Panc1 (cell line): Measurements from ENCODE around the gene HLA-DPB1. TPM values are rescaled to one million over a fixed set of nuclear protein-coding genes. Genes with fewer than 3 reads are reported as not detected.

Experiments used
- ATAC-seq: fragments of 200-7000 bp; cut with Tn5 transposase; 2 replicates; pipeline ENCODE4 v1.9.1; 2020; ENCODE audit warnings: mild to moderate bottlenecking, moderate library complexity
- BruUV-seq: library from RNA; stranded (reverse); fragments of 400-500 nt; replicated peaks from 2 replicates; lab custom pipeline; 2021; lab: Mats Ljungman, UMichigan
- CTCF ChIA-PET: fragments of 300-600 bp; sonication (Branson Sonifier 250); formaldehyde crosslinking; loops from one replicate; lab custom pipeline; 2022; ENCODE audit warnings: antibody characterized with exemption; lab: Charles Lee
- POLR2A ChIA-PET: fragments of 300-600 bp; sonication (Branson Sonifier 250); formaldehyde crosslinking; loops from one replicate; lab custom pipeline; 2022; ENCODE audit warnings: antibody characterized with exemption; lab: Charles Lee
- DNase-seq: peaks from one replicate; pipeline ENCODE4 v3.0.0-alpha.2; 2010; ENCODE audit warnings: low read depth, low spot score
- H3K27ac ChIP-seq: 2 replicates; pipeline ENCODE4 v1.5.1; 2011; ENCODE audit warnings: mild to moderate bottlenecking, low read length, inconsistent platforms
- H3K27me3 ChIP-seq: fragments of 200-500 bp; sonication (Bioruptor generic); 2 replicates; pipeline ENCODE4 v1.6.0; 2014; ENCODE audit warnings: low read length, inconsistent platforms; ENCODE audit not compliant: control insufficient read depth, insufficient read depth
- H3K36me3 ChIP-seq: fragments of 200-500 bp; sonication (Bioruptor generic); 2 replicates; pipeline ENCODE4 v1.5.1; 2014; ENCODE audit warnings: inconsistent platforms, mild to moderate bottlenecking, low read length, moderate library complexity; ENCODE audit not compliant: control insufficient read depth, insufficient read depth
- H3K4me1 ChIP-seq: 2 replicates; pipeline ENCODE4 v1.5.1; 2011; ENCODE audit warnings: inconsistent platforms, mild to moderate bottlenecking, low read length, moderate library complexity; ENCODE audit not compliant: control insufficient read depth, insufficient read depth
- H3K4me3 ChIP-seq, 2 experiments: 2 replicates each; pipeline ENCODE4 v1.5.1; 2011 to 2012; ENCODE audit warnings: low read depth in 2 of 2, low read length in 2 of 2, mild to moderate bottlenecking in 2 of 2, inconsistent platforms in 1 of 2, moderate library complexity in 1 of 2
- H3K9me3 ChIP-seq: fragments of 200-500 bp; sonication (Bioruptor generic); 2 replicates; pipeline ENCODE4 v1.5.1; 2014; ENCODE audit warnings: low read depth, mild to moderate bottlenecking, inconsistent platforms, low read length, moderate library complexity; ENCODE audit not compliant: control insufficient read depth, insufficient read depth
- CTCF ChIP-seq: fragments of 450-650 bp; IDR thresholded peaks from 2 replicates; pipeline ENCODE4 v1.5.1; 2017; ENCODE audit warnings: mild to moderate bottlenecking
- POLR2AphosphoS5 ChIP-seq: IDR thresholded peaks from 2 replicates; pipeline ENCODE4 v1.6.1; 2012; ENCODE audit warnings: mild to moderate bottlenecking, low read depth, low read length, moderate library complexity
- REST ChIP-seq, 2 experiments: IDR thresholded peaks; 2 replicates each; pipeline ENCODE4 v1.6.1; 2011 to 2012; ENCODE audit warnings: low read depth in 2 of 2, control low read depth in 1 of 2, low read length in 1 of 2, mild to moderate bottlenecking in 1 of 2, moderate library complexity in 1 of 2; ENCODE audit not compliant: insufficient read depth in 1 of 2
- SIN3A ChIP-seq: IDR thresholded peaks from 2 replicates; pipeline ENCODE4 v1.6.1; 2012; ENCODE audit warnings: low read depth, mild to moderate bottlenecking, low read length, moderate library complexity, borderline replicate concordance; ENCODE audit not compliant: insufficient read depth
- TCF7L2 ChIP-seq: IDR thresholded peaks from 2 replicates; pipeline ENCODE4 v1.6.1; 2011; ENCODE audit warnings: mild to moderate bottlenecking, low read depth, low read length, inconsistent platforms
- in situ Hi-C: cut with HindIII; loops from 2 replicates; pipeline ENCODE4 v1.10.0; 2016; ENCODE audit warnings: low sequenced_read_pairs, low pct_unique_long_range_greater_than_20kb
- intact Hi-C: fragments of 100-400 bp; cut with micrococcal nuclease; formaldehyde crosslinking; loops from one replicate; pipeline ENCODE4 v1.10.0; 2022; ENCODE audit not compliant: unreplicated experiment
- total RNA-seq: library from RNA; stranded (reverse); gene quantifications from one replicate; pipeline ENCODE4 v1.2.1, GENCODE V29; 2021; ENCODE audit not compliant: unreplicated experiment

The HLA-DPB1 gene
- total RNA-seq, 1 experiment from 2014 or later = 0.64 TPM

DNA sequence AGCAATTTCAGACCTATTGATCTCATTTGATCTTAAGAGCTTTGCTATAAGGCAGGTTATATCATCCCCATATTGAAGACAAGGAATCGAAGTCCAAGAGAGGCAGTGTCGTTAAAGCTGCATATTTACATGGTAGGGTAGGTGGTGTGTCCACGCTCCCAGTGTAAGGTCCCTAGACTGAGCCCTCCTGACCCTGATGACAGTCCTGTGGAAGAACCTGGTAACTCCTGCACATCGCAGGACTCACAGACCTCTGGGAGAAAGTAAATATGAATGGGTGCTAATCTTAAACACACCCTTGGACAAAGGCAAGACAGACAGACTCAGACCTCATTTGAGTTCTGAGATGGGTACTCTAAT lies 602 bp upstream of the HLA-DPB1 start:
- H3K9me3 ChIP-seq = no peaks in the 10 kb centered on the region
- no TSS peak for BruUV-seq
- no peak overlapping the region for H3K27ac ChIP-seq
- no peaks in the 10 kb centered on the region for H3K4me1 ChIP-seq
- DNase-seq (no peak), ATAC-seq (no peak)
- no peaks in the 10 kb centered on the region for H3K36me3 ChIP-seq
- no peak overlapping the region for H3K4me3 ChIP-seq
- intact Hi-C loops (no loop called here), in situ Hi-C loops (no loop called here)
- TF ChIP-seq TCF7L2 (no peak), SIN3A (no peak), REST (IDR thresholded peaks at IDR 0.05; ENCODE audit: insufficient read depth in 1 of 2, low read depth in 2 of 2, low read length in 1 of 2) (no peak), POLR2AphosphoS5 (no peak), CTCF (no peak)
- H3K27me3 ChIP-seq = peaks cover 18% of the 10 kb centered on the region
- ChIA-PET CTCF (no interaction called here), POLR2A (no interaction called here)

DNA sequence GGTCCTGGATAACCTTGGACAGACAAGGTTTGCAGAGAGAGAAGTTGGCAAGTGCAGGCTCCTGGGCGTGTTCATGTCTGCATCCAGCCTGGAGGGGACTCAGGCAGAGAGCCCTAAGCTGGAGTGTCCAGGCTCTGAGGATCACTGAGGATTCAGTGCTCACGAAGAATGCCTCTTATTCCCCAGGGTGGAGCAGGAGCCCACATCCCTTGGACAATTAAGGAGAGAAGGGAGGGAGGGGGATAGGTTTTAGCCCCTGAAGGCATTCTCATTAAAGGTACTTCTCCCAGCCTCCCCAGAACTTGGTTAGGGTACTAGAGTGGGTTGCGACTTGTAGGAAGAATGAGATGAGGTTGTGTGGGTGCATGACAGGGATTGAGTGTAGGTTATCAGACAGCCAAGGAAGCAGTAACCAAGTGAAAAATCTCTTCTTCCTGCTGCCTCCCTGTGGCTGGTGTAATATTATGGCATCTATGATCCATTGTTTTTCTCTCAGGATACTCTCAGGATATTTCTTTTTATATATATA lies 680 bp downstream of the HLA-DPB1 start:
- intact Hi-C loops = no loop called here

More for the DNA sequence above, 680 bp downstream of the HLA-DPB1 start:
- CTCF ChIA-PET = no interaction called here
- no TSS peak for BruUV-seq
- in situ Hi-C loops = no loop called here
- no peaks in the 10 kb centered on the region for H3K4me1 ChIP-seq
- no peaks in the 10 kb centered on the region for H3K36me3 ChIP-seq
- H3K9me3 ChIP-seq = no peaks in the 10 kb centered on the region
- H3K4me3 ChIP-seq = no peak overlapping the region
- ATAC-seq (no peak), DNase-seq (no peak)
- peaks cover 12% of the 10 kb centered on the region for H3K27me3 ChIP-seq
- TF ChIP-seq POLR2AphosphoS5 (no peak), TCF7L2 (no peak), CTCF (no peak), REST (IDR thresholded peaks at IDR 0.05; ENCODE audit: insufficient read depth in 1 of 2, low read depth in 2 of 2, low read length in 1 of 2) (no peak), SIN3A (no peak)
- POLR2A ChIA-PET = no interaction called here
- no peak overlapping the region for H3K27ac ChIP-seq
